ENCODE data around the gene RASGRF2.
"Not testable (repeated sequence)": the region's sequence is repeated elsewhere in the genome, so short reads cannot be mapped to it uniquely, and the experiment has no call there.

RASGRF2 gene

GRCh38 chr5:81067406-81067805 is 107.2 kb downstream of the RASGRF2 start:
- DNase-seq (ENCODE audit: insufficient read length, low spot score), result no peak
- no peak for FAIRE-seq

GRCh38 chr5:81068063-81068462 is 107.9 kb downstream of the RASGRF2 start:
- no peak for DNase-seq (ENCODE audit: insufficient read length, low spot score)
- no peak for FAIRE-seq

GRCh38 chr5:81068635-81069034 is 108.5 kb downstream of the RASGRF2 start:
- DNase-seq (ENCODE audit: insufficient read length, low spot score) (no peak), FAIRE-seq (no peak)

- FAIRE-seq, result no peak
- no peak for DNase-seq (ENCODE audit: insufficient read length, low spot score)
Observed at GRCh38 chr5:81069990-81070389, 109.8 kb downstream of the RASGRF2 start.

GRCh38 chr5:81070571-81071255 is 110.5 kb downstream of the RASGRF2 start:
- no peak for FAIRE-seq
- DNase-seq (ENCODE audit: insufficient read length, low spot score), result no peak

- DNase-seq (ENCODE audit: insufficient read length, low spot score) (no peak), FAIRE-seq (no peak)
Observed at GRCh38 chr5:81075041-81075440, 114.9 kb downstream of the RASGRF2 start.

- DNase-seq (ENCODE audit: insufficient read length, low spot score) (no peak), FAIRE-seq (no peak)
Observed at GRCh38 chr5:81077105-81077504, 116.9 kb downstream of the RASGRF2 start.

GRCh38 chr5:81078930-81079329 is 118.8 kb downstream of the RASGRF2 start:
- no peak for DNase-seq (ENCODE audit: insufficient read length, low spot score)
- FAIRE-seq, result no peak

- no peak for DNase-seq (ENCODE audit: insufficient read length, low spot score)
- FAIRE-seq, result no peak
Observed at GRCh38 chr5:81080809-81081460, 120.8 kb downstream of the RASGRF2 start.

- FAIRE-seq (no peak), DNase-seq (ENCODE audit: insufficient read length, low spot score) (no peak)
Observed at GRCh38 chr5:81081461-81081835, 121.3 kb downstream of the RASGRF2 start.

GRCh38 chr5:81086881-81087281 is 126.7 kb downstream of the RASGRF2 start:
- no peak for FAIRE-seq
- DNase-seq (ENCODE audit: insufficient read length, low spot score), result no peak

GRCh38 chr5:81091199-81091598 is 131.0 kb downstream of the RASGRF2 start:
- DNase-seq (ENCODE audit: insufficient read length, low spot score), result no peak
- FAIRE-seq, result no peak

- DNase-seq (ENCODE audit: insufficient read length, low spot score) (no peak), FAIRE-seq (no peak)
Observed at GRCh38 chr5:81093536-81094196, 133.5 kb downstream of the RASGRF2 start.

- DNase-seq (ENCODE audit: insufficient read length, low spot score) (no peak), FAIRE-seq (no peak)
Observed at GRCh38 chr5:81095835-81096234, 135.7 kb downstream of the RASGRF2 start.

GRCh38 chr5:81097713-81098112 is 137.6 kb downstream of the RASGRF2 start:
- no peak for DNase-seq (ENCODE audit: insufficient read length, low spot score)
- no peak for FAIRE-seq

GRCh38 chr5:81105261-81105877 is 145.2 kb downstream of the RASGRF2 start:
- no peak for DNase-seq (ENCODE audit: insufficient read length, low spot score)

GRCh38 chr5:81115261-81115660 is 155.1 kb downstream of the RASGRF2 start:
- DNase-seq (ENCODE audit: insufficient read length, low spot score), result no peak
- FAIRE-seq, result no peak

More at GRCh38 chr5:81105261-81105877, 145.2 kb downstream of the RASGRF2 start:
- no peak for FAIRE-seq

- no peak for FAIRE-seq
- no peak for DNase-seq (ENCODE audit: insufficient read length, low spot score)
Observed at GRCh38 chr5:81117566-81117965, 157.4 kb downstream of the RASGRF2 start.

- DNase-seq (ENCODE audit: insufficient read length, low spot score) (no peak), FAIRE-seq (no peak)
Observed at GRCh38 chr5:81121273-81121672, 161.1 kb downstream of the RASGRF2 start.

- FAIRE-seq (no peak), DNase-seq (ENCODE audit: insufficient read length, low spot score) (no peak)
Observed at GRCh38 chr5:81121836-81122630, 161.9 kb downstream of the RASGRF2 start.

GRCh38 chr5:81124689-81125088 is 164.5 kb downstream of the RASGRF2 start:
- DNase-seq (ENCODE audit: insufficient read length, low spot score); FAIRE-seq: not testable (repeated sequence)

All from GM19239 (cell line).